Fibroblast of the aortic adventitia (primary cell): ENCODE data around the gene PSMC3IP. TPM values are rescaled to one million over a fixed set of nuclear protein-coding genes. Genes with fewer than 3 reads are reported as not detected.

Experiments used
- DNase-seq: peaks from one replicate; pipeline ENCODE4 v3.0.0-alpha.2; 2010; ENCODE audit warnings: low read depth
- H3K4me3 ChIP-seq: 2 replicates; pipeline ENCODE4 v1.5.1; 2011; ENCODE audit warnings: low read depth, mild to moderate bottlenecking, control low read depth, low read length, moderate library complexity
- total RNA-seq: library from RNA; depleted of rRNA; stranded (reverse); fragments of >200 nt; gene quantifications from 2 replicates; pipeline ENCODE4 v1.2.3, GENCODE V29; 2012; ENCODE audit warnings: low replicate concordance
- TF ChIP-seq, protein P1 (sequence below): IDR thresholded peaks from 2 replicates; pipeline ENCODE4 v1.5.1; 2011; ENCODE audit warnings: mild to moderate bottlenecking, low read length, control low read depth, inconsistent platforms; ENCODE audit not compliant: insufficient read depth

The PSMC3IP gene
- total RNA-seq, 1 donor, result 18.3 TPM

DNA sequence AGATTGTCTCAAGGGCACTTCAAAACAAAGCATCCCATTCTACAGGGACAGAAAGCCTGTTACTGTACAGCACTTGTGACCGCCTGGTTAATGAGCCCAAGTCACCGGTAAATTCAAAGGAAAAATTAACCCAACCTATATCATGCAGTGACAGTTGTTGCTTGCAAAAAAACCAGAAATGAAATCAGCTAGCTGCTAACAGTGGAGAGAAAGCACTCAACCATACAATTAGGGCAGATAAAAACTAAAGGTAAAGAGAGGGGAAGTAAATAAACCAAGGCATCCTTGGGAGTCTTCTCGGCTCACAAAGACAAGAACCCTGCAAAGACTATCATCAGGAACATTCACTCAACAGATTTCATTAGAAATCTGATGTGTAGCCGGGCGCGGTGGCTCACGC lies 25.8 kb upstream of the PSMC3IP start:
- no peak overlapping the region for H3K4me3 ChIP-seq
- DNase-seq, result no peak
- TF ChIP-seq, protein P1, sequence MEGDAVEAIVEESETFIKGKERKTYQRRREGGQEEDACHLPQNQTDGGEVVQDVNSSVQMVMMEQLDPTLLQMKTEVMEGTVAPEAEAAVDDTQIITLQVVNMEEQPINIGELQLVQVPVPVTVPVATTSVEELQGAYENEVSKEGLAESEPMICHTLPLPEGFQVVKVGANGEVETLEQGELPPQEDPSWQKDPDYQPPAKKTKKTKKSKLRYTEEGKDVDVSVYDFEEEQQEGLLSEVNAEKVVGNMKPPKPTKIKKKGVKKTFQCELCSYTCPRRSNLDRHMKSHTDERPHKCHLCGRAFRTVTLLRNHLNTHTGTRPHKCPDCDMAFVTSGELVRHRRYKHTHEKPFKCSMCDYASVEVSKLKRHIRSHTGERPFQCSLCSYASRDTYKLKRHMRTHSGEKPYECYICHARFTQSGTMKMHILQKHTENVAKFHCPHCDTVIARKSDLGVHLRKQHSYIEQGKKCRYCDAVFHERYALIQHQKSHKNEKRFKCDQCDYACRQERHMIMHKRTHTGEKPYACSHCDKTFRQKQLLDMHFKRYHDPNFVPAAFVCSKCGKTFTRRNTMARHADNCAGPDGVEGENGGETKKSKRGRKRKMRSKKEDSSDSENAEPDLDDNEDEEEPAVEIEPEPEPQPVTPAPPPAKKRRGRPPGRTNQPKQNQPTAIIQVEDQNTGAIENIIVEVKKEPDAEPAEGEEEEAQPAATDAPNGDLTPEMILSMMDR, result no peak

GRCh38 chr17:42598905-42599304 lies 21.4 kb upstream of the PSMC3IP start:
- TF ChIP-seq, protein P1, result no peak
- DNase-seq, result no peak
- no peak overlapping the region for H3K4me3 ChIP-seq

GRCh38 chr17:42596386-42596785 lies 18.9 kb upstream of the PSMC3IP start:
- no peak for DNase-seq
- TF ChIP-seq, protein P1, result no peak
- no peak overlapping the region for H3K4me3 ChIP-seq

- TF ChIP-seq, protein P1, result no peak
- DNase-seq, result no peak
- no peak overlapping the region for H3K4me3 ChIP-seq
Measured at GRCh38 chr17:42591411-42591810, 13.9 kb upstream of the PSMC3IP start.

- H3K4me3 ChIP-seq, result no peak overlapping the region
- TF ChIP-seq, protein P1, result no peak
- DNase-seq, result no peak
Measured at GRCh38 chr17:42590886-42591285, 13.4 kb upstream of the PSMC3IP start.

DNA sequence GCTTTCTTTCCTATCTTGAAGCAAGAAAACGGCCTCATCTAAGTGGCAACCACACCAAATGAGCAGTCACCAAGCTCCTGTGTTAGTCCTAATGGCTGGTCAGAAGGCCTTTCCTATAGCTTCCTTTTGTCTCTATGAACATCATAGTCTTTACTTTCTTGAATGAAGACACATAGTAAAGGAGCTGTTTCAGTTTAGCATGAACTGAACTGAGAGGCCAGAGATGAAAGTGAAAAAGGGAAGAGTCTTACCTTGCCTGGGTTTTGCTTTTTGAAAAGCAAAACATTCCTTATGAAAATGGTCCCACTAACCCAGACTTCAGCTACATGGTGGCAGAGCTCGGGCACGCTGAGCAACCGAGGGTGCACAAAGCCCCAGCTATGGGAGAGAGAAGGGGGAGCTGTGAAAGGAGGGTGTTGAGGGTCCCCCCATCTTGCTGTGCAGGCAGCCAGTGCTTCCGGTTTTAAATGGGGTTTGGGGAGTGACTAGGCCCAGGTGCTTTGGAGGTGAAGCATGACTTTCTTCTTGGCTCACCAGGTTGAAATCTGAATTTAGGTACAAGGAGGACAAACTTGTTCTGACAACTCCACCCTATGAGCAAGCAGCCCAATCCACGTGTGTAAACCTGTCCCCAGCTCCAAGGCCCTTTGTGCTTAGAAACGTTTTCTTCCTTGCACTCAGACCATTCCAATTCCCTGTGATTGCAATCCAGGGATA lies 9.1 kb upstream of the PSMC3IP start:
- TF ChIP-seq, protein P1, result no peak
- no peak for DNase-seq
- H3K4me3 ChIP-seq, result no peak overlapping the region

DNA sequence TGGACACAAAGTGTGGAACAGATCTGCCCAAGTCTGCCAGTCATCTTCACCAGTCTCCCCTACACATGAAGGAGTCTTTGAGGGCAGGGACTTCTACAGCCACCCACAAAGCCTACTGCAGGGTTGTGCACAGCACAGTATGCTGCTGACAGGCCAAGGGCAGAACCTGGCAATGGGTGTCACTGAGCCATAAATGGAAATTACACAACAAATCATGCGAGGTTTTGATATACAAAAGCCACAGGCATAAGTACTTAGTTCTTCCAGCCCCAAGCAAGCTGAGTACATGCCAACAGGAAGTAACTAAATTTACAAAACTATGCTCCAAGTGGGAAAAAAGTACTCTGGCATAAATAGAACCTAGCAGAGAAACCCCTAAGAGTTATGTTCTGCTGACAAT lies 7.8 kb upstream of the PSMC3IP start:
- no peak overlapping the region for H3K4me3 ChIP-seq
- no peak for DNase-seq
- TF ChIP-seq, protein P1, result no peak
